Erythroblast (primary cell): Measurements from ENCODE around the gene SPPL2C.

Experiments
- DNase-seq, 2 experiments: peaks; one replicate each; lab custom pipeline; 2025; lab: John Stamatoyannopoulos, UW
- GATA1 ChIP-seq: IDR thresholded peaks from 2 replicates; pipeline ENCODE4 v1.6.1; 2011; ENCODE audit warnings: low read depth, mild to moderate bottlenecking, control low read depth, low read length, moderate library complexity
- POLR2A ChIP-seq: IDR thresholded peaks from 2 replicates; pipeline ENCODE4 v1.6.1; 2011; ENCODE audit warnings: mild to moderate bottlenecking, low read length

SPPL2C gene

GRCh38 chr17:45821147-45821546 lies 23.5 kb upstream of the SPPL2C start:
- DNase-seq, result no peak
- no peak for TF ChIP-seq POLR2A

- no peak for DNase-seq
- TF ChIP-seq GATA1, result no peak
- TF ChIP-seq POLR2A, result no peak
Measured at GRCh38 chr17:45823598-45823997, 21.1 kb upstream of the SPPL2C start.

GRCh38 chr17:45824475-45824874 lies 20.2 kb upstream of the SPPL2C start:
- no peak for TF ChIP-seq GATA1
- no peak for TF ChIP-seq POLR2A
- DNase-seq, result no peak

- TF ChIP-seq GATA1 (no peak), POLR2A (no peak)
- no peak for DNase-seq
Measured at GRCh38 chr17:45824901-45825492, 19.7 kb upstream of the SPPL2C start.

GRCh38 chr17:45825792-45826191 lies 18.9 kb upstream of the SPPL2C start:
- DNase-seq, result no peak
- TF ChIP-seq GATA1 (no peak), POLR2A (no peak)

- DNase-seq, result no peak
- TF ChIP-seq GATA1 (no peak), POLR2A (no peak)
Measured at GRCh38 chr17:45826919-45827588, 17.6 kb upstream of the SPPL2C start.

- DNase-seq, result no peak
- TF ChIP-seq GATA1 (no peak), POLR2A (no peak)
Measured at GRCh38 chr17:45828171-45828570, 16.5 kb upstream of the SPPL2C start.

GRCh38 chr17:45828582-45829133 lies 16.0 kb upstream of the SPPL2C start:
- TF ChIP-seq POLR2A, result no peak
- no peak for TF ChIP-seq GATA1
- DNase-seq, result no peak

GRCh38 chr17:45833920-45834319 lies 10.8 kb upstream of the SPPL2C start:
- no peak for TF ChIP-seq POLR2A
- no peak for TF ChIP-seq GATA1
- no peak for DNase-seq

GRCh38 chr17:45834471-45835396 lies 9.9 kb upstream of the SPPL2C start:
- DNase-seq, result peak in 1 of 2 experiments; percentile 6
- no peak for TF ChIP-seq POLR2A
- TF ChIP-seq GATA1, result no peak

- TF ChIP-seq POLR2A (no peak), GATA1 (no peak)
- no peak for DNase-seq
Measured at GRCh38 chr17:45835481-45835880, 9.2 kb upstream of the SPPL2C start.

GRCh38 chr17:45836047-45837044 lies 8.3 kb upstream of the SPPL2C start:
- DNase-seq, result no peak
- TF ChIP-seq POLR2A (no peak), GATA1 (no peak)

GRCh38 chr17:45837187-45837586 lies 7.5 kb upstream of the SPPL2C start:
- no peak for DNase-seq
- no peak for TF ChIP-seq GATA1
- TF ChIP-seq POLR2A, result no peak
